Activated CD4-positive, alpha-beta T cell treated with anti-CD3 and anti-CD28 coated beads, Interleukin-2, amount 50 U/mL, for 24 hours (primary cell): ENCODE data around the gene ALDH9A1.
A peak's percentile ranks its signal among the peaks of the same experiment; 100 is the strongest.
"Not testable (repeated sequence)": the region's sequence is repeated elsewhere in the genome, so short reads cannot be mapped to it uniquely, and the experiment has no call there.

ENCODE experiments used
- DNase-seq, 2 donors: peaks; one replicate each; pipeline ENCODE4 v3.0.0-alpha.2; 2020; ENCODE audit warnings: low read depth in 1 of 2, low spot score in 1 of 2

ALDH9A1 gene

DNA sequence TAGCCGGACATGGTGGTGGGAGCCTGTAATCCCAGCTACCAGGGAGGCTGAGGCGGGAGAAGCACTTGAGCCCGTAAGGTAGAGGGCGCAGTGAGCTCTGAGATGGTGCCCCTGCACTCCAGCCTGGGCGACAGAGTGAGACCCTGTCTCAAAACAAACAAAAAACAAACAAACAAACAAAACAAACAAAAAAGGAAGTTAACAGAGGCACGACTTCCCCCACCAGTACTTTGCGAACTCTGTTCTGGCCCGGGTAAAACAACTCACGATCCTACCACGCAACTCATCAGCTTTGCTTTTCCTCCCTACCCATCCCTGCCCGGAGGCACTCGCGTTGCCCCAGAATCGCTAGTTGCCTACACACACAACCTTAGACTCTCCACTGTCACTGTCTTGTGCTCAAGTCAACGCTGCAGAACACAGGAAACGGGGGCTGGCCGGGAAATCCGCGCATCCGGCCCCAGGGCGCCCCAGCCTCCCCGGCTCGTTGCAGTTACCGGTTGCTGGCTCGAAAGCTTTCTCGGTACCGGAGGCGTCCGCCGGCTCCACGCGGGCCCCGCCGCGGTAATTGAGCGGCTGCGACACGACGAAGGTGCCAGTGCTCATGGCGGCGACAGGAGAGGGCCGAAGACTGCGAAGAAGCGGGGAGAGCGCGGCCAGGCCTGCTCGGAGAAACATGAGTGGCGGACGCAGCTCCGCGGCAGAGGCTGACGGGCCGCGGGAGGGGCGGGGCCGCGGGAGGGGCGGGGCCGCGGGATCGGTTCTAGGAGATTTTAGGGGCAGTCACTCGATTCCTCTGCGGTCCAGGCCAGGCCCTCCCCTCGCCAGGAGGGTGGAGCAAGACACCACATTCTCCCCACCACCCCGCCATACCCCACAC is at the start of gene ALDH9A1:
TSS of gene ALDH9A1 (minus strand) at position 682 of the 880 bp plus-strand sequence. CDS start at position 678, 4 bp downstream.
- DNase-seq, result peak; percentile 72 to 81

DNA sequence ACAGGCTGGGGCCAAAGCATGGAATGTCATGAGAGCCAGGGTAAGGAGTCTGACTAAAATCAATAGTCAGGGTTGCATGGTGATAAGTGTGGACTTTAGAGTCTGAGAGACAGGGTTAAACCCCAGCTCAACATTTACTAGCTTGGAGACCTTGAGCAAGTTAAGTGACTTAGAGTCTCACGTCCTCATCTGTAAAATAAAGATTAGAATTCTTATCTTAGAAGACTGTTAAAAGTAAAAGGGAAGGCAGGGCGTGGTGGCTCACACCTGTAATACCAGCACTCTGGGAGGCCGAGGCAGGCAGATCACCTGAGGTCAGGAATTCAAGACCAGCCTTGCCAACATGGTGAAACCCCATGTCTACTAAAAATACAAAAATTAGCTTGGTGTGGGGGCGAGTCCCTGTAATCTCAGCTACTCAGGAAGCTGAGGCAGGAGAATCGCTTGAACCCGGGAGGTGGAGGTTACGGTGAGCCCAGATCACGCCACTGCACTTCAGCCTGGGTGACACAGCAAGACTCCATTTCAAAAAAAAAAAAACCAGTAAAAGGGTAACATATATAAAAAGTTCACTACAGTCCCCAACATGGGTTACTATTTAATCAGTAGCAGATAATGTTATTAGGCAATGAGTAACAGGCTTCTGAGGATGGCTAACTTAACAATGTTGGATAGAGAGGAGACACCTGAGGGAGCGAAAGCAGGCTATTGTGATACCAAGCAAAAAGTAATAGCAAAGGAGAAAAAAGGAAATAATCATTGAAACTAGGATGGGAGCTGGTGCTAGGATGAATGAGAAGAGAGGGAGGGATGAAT is 49.5 kb upstream of the ALDH9A1 start:
- no peak for DNase-seq

DNA sequence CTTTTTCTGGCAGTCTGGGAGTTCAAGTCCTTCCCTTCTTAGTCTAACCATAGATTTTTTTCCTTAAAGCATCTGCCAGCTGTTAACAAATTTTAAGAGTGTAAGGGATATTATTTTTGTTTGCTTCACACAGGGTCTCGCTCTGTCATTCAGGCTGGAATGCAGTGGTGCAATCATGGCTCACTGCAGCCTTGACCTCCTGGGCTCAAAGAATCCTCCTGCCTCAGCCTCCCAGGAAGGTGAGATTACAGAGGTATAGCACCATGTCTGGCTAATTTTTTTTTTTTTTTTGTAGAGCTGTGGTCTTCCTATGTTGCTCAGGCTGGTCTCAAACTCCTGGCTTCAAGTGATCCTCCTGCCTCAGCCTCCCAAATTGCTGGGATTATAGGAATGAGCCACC is 46.6 kb upstream of the ALDH9A1 start:
- DNase-seq, result not testable (repeated sequence)

DNA sequence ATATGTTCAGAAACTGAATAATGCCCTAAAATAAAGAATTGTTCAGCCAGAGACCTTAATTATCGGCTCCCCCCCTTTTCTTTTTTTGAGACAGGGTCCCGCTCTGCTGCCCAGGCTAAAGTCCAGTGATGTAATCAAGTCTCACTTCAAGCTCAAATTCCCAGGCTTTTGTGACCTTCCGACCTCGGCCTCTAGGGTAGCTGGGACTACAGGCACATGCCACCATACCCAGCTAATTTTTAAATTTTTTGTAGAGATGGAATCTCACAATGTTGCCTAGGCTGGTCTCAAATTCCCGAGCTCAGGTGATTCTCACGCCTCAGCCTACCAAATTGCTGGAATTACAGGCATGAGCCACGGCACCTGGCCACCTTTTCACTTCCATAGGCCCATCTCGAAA is 43.8 kb upstream of the ALDH9A1 start:
- DNase-seq, result no peak

DNA sequence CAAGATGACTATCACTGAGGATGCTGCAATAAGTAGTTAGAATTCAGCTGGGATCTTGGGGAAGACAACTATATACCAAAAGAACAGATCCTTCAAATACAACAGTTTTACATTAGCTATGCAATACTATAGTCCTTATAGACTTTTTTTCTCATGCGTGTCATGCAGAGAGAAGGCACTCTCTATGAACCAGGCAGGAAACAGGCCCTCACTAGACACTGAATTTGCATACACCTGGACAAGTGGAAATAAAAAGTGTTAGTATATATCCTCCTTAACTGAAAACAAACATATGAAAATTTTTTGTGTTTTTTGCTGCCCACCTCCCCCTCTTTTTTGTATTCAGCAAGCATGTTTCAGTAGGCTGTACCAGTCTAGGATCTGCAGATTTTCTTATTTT is 40.4 kb upstream of the ALDH9A1 start:
- DNase-seq, result no peak

DNA sequence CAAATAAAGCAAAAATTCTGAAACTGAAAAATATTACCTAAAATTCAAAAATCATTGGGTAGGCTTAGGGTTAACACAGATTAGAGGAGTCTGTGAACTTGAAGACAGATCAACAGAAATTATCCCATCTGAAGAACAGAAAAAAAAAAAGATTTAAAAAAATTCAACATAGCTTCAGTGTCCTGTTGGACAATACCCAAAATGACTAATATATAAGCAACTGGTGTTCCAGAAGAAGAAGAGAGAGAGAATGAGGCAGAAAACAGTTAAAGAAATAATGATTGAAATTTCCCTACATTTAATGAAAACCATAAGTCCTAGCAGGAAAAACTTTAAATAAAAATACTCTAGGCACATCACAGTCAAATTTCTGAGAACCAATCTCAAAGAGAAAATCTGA is 38.8 kb upstream of the ALDH9A1 start:
- DNase-seq, result no peak

DNA sequence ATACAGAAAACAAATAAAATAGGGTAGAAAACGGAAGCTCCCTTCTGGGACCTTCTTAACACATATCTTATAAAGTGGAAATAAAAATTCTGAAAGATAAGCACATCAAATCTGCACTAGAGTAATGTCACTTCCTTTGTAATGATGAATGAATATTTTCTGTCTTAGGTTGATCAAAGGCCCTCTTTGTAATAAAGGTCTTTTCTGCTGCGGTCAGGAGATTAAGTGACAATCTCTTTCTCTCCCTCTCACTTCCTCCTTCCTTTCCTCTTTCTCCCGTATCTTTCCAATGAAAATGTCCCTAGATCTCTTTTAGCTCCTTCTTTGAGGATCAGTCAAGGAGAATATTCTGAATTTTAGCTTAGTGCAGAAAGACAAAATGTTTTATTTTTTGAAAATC is 36.5 kb upstream of the ALDH9A1 start:
- DNase-seq, result no peak

DNA sequence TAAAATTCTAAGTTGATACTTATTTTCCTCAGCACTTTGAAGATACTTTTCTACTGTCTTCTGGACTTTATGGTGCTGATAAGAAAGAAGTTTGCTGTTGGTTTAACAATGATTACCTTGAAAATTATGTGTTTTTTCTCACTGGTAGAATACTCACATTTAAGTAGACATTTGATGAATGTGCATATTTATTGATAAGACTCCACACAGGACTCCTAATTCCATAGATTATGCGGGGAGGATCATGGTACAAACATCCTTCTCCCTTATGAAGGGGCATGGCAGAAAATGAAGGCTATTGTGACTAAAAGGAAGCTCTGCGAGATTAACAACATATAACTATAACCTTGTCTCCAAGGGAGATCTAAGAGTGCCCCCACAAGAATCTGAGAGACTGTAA is 28.5 kb upstream of the ALDH9A1 start:
- DNase-seq, result no peak

DNA sequence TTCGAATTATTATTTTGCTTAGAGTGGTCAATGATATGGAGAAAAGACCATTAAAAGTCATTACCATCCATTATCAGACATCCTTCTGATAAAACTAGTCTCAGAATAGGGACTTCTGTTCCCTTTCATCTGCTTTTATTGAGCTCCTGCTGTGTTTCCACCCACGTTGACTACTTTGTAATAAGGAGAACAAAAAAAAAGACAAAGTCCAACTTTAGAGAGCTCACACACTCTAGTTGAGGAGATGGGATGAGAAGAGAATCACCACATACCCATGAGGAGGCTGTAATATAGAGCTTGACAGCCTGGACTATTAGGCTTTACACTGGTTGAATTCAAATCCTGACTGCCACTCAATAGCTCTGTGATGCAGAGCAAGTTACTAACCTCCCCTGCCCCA is 27.8 kb upstream of the ALDH9A1 start:
- no peak for DNase-seq

DNA sequence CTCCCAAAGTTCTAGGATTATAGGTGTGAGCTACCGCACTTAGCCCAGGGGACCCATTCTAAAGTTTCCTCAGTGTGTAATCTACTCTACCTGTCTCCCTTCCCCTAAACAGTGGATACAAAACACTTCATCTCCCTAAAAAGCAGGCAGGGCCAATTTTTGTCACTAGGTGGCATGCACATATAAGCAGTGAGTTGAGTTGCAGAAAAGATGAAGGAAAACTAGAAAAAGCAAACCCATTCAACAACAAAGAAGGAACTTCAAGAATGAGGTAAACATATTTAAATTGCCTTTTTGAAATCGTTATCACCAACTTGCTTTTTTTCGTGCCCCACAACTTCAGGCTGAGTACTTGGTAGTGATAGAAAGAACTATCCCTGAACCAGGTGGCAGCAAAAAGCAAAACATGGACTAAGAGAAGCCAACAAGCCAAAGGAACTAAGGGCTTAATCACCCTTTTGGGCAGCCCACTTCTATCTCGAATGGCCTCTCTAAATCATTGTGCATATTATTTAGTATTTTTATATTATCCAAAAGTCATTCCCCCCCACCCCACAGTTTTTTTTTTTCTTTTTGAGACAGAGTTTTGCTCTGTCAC is 19.7 kb upstream of the ALDH9A1 start:
- DNase-seq, result no peak

DNA sequence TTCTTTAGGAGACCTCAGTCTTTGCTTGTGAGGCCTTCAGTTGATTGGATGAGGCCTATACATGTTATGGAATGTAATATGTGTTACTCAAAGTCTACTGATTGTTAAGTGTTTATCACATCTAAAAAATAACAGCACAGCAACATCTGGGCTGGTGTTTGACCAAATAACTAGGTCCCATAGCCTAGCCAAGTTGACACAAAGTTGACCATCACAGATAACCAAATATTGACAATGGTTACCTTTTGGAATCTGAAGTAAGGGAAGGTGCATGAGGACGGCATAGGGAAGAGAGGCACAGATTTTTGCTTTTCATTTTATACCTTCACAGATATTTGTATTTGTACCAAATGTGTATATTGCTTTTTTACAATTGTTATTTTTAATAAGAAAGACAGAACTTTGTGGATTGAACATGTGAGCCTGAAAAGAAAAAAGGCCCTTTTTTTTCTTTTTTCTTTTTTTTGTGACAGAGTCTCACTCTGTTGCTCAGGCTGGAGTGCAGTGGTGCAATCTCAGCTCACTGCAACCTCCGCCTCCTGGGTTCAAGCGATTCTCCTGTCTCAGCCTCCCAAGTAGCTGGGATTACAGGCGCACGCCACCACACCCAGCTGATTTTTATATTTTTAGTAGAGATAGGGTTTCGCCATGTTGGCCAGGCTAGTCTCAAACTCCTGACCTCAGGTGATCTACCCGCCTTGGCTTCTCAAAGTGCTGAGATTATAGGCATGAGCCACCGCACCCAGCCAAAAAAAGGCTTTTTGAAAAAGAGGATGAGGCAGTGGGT is 18.1 kb upstream of the ALDH9A1 start:
- not testable (repeated sequence) for DNase-seq

DNA sequence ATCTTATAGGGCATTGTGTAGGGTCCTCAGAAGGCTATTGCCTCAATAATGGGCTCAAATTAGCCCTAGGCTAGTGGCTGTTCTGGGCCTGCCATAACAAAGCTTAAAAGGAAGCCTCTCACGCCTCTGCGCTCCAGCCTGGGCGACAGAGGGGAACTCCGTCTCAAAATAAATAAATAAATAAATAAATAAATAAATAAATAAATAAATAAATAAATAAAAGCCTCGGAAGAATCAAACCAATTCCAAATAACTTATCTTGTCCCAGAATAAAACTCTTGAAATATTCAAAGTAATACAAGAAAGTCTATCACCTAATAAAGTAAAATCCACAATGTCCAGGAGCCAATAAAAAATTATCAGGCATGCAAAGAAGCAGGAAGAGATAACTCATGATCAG is 14.4 kb upstream of the ALDH9A1 start:
- no peak for DNase-seq

DNA sequence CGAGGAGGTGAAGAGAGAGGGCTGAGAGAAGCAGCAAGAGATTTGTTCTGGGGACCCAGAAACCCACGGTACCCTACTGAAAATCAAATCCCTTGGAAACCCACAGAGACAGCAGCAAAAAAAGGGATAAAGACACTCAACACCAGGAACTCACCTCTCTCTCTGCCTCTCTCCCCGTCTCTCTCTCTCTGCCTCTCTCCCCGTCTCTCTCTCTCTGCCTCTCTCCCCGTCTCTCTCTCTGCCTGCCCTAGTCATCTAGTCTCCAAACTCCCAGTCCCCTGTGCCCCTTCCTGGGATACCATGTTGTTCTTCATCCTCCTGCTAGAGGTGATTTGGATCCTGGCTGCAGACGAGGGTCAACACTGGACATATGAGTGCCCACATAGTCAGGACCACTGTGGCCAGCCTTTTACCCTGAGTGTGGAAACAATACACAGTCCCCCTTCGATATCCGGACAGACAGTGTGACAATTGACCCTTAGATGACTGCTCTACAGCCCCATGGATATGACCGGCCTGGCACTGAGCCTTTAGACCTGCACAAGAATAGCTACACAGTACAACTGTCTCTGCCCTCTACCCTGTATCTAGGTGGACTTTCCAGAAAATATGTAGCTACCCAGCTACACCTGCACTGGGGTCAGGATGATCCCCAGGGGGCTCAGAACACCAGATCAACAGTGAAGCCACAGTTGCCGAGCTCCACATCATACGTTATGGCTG is 9.8 kb upstream of the ALDH9A1 start:
- no peak for DNase-seq

DNA sequence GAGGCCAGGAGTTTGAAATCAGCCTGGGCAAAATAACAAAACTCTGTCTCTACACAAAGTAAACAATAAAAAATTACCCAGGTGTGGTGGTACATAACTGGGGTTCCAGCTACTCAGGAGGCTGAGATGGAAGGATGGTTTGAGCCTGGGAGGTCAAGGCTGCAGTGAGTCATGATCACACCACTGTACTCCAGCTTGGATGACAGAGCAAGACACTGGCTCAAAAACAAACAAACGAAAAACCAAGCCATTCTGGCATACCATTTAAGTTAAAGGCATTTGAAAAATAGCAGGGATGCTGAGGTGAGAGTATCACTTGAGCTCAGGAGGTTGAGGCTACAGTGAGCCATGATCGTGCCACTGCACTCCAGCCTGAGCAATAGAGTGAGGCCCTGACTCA is 5.3 kb upstream of the ALDH9A1 start:
- no peak for DNase-seq

DNA sequence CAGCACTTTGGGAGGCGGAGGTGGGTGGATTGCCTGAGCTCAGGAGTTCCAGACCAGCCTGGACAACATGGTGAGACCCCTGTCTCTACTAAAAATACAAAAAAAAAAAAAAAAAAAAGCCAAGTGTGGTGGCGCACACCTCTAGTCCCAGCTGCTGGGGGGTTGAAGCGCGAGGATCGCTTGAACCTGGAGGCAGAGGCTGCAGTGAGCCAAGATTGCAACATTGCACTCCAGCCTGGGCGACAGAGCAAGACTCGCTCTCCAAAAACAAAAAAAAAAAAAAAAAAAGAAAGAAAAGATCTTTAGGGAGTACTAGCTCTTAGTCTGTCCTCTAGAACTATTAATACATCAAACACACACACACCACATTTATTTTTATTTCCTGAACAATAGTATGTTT is 3.6 kb upstream of the ALDH9A1 start:
- DNase-seq, result not testable (repeated sequence)

DNA sequence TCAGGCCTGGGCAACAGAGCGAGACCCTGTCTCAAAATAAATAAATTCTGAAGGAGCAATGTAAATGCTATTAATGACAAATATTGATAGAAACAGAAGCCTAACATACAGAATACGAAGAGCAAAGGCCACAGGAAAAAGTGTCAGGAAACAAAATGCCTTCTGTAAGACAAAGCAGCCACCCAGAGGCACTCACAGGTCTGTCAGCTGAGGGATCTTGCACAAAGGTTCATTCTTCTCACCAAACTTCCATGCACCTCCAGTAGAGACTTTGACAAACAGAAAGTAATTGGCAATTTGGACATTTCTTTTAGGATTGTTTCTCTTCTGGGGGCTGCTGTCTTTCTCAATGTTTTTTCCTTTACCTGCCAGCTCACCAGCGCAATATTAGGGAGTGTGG is 1.2 kb upstream of the ALDH9A1 start:
- no peak for DNase-seq

DNA sequence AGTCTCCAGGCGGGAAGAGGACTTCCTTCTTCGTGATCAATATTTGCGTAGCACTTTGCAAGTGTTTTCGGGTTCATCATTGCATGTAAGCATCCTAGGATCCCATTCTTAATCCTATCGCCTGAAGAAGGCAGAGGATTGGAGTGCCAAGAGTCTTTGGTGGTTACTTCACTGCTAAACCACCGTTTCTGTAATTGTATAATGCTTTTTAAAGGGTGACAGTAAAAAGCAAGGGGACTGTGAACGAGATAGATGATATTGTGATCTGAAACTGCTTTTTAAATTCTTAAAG is 345 bp upstream of the ALDH9A1 start:
- no peak for DNase-seq

DNA sequence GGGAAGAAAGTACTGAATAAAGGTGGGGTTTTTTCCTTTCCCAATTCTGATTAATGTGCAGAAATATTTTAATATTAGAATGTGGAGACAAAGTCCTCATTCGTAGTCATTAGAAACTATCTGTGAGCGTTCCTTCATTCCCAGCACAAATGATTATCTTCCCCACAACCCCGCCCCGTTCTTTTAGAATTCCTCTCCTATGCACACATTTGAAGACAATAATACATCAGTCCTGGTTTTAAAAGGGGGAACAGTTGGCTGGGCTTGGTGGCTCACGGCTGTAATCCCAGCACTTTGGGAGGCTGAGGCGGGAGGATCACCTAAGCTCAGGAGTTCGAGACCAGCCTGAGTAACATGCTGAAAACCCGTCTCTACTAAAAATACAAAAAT is 876 bp downstream of the ALDH9A1 start:
- no peak for DNase-seq

DNA sequence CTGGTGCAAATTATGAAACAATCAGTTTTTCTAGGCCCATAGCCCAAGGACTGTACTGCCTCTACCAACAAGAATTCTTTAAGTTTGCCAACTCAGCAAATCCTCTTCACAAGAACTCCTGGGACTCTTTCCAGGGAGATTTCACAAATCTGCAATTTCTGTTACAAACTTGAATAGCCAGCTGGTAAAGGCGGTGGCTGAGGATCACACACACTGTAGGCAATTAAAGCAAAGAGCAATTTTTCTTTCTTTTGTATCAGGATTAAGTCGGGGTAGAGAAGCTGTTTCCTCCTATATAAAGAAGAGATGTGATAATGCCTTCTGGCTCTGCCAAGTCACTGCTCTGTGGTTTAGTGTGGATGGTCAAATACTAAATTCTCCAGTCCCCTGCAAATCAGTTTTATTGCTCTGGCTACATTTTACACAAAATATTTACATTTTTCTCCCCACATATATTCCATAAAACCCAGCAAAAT is 1.7 kb downstream of the ALDH9A1 start:
- DNase-seq, result no peak

DNA sequence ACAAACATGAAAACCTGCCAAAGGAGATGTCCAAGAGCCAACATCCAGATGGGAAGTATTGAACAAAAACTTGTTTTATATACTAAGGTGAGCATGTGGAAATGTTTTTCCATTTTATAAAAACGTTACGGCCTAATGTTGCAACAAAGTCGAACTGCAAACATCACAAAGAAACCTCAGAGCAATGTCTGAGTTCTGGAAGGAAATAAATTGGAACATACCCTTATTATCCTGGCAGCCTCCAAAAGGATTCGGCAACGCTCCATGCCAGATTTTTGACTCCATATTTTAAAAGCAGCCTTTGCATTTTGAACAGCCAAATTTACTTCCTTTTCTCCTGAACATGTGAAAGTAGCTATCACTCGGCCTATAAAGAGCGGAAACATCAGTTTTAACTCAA is 3.3 kb downstream of the ALDH9A1 start:
- no peak for DNase-seq

DNA sequence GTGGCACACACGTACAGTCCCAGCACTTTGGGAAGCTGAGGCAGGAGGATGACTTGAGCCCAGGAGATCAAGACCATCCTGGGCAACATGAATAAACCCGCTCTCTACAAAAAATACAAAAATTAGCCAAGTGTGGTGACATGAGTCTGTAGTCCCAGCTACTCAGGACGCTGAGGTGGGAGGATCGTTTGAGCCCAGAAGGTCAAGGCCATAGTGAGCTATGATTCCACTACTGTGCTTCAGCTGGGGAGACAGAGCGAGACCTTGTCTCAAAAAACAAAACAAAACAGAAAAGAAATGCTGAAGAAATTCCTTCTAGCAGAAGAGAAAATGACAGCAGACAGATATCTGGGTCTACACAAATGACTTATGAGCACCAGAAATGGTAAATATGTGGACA is 10.3 kb downstream of the ALDH9A1 start:
- no peak for DNase-seq
